ENCODE measurements around the gene SHH.

The SHH gene

DNA sequence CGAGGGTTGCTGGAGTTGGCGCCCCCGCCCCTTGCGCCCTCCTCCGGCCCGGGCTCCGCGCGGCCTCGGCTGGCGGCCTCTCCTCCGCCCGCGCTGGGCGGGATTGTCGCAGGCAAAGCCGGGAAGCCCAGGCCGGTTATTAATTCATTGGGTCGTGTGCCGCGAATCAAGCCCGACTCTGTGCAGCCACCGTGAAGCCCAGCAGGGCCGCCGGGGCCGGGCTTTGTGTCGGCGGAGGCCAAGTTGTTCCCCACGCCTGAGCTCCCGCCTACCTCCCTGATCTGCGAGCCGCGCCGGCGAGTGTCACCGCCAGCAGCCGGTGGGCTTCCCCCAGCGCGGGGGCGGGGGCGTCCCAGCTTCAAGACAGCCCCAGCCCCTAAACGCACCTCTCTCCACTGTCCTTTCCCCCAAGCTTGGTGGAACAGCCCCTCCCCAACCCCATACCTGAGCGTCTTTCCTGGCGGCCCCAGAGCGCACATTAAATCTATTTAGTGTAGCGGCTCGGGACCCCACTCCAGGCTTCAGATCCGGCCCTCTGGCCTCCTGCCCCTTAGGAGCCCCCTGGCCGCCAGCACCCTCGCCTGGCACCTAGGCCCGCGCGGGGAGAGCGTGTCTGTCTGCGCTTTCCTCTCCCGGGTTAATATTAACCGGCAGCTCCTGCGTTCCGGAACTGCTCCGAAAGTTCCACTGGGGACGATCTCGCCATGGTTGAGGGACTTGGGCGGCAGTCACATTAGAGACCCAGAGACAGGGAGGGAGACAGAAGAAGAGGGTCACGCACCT, 3.5 kb downstream of the SHH start:
- H3K27me3 ChIP-seq (ENCODE audit: control insufficient read depth, insufficient read depth, low read length), result peaks cover 88% of the 10 kb centered on the region

DNA sequence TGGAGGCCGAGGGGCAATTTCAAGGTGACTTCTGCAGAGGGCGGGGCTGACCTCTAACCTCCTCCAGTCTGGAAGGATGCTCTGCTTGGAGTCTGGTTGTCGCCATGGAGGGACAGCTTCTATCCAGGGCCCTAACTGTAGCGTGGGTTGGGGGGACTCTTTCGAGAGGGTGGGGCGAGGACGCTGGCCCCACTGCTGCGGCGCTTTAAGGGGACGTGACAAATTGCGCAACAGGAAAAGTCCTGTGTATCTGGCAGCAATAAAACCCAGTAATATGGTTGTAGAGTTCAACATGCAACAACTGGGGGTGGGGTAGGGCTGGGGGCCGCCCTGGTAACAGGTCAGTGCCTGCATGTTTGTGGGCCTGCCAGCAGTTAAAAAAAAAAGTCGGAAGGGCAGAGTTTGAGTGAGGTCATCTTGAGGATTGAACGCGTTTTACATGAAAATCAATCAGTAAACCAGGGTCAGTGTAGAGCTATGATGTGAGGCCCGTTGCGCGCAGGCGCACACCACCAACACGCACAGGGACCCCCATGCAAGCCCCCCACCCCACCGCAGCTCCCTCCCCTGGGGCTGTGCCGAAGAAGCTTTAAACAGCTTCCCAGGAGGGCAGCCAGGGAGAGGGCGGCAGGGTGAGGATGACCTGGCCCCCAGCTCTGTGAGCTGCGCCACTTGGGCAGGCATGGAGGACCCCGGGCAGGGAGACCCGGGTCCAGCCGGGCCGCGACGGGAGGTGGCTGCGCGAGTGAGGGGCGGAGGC, 4.3 kb downstream of the SHH start:
- Histone ChIP-seq H3K27me3 (ENCODE audit: control insufficient read depth, insufficient read depth, low read length) (peaks cover 88% of the 10 kb centered on the region), H3K4me1 (ENCODE audit: control insufficient read depth, insufficient read depth, low read length) (peaks cover 4% of the 10 kb centered on the region), H3K9ac (ENCODE audit: low read depth, low read length) (no peak overlapping the region), H3K9me3 (ENCODE audit: control insufficient read depth, insufficient read depth, low read length) (no peaks in the 10 kb centered on the region), H3K36me3 (ENCODE audit: control insufficient read depth, insufficient read depth, low read length) (no peaks in the 10 kb centered on the region), H3K4me3 (ENCODE audit: low read depth, low read length) (peak overlapping the region; percentile 37)

More for the DNA sequence above, 3.5 kb downstream of the SHH start:
- no peaks in the 10 kb centered on the region for H3K9me3 ChIP-seq (ENCODE audit: control insufficient read depth, insufficient read depth, low read length)
- H3K36me3 ChIP-seq (ENCODE audit: control insufficient read depth, insufficient read depth, low read length), result no peaks in the 10 kb centered on the region
- no peak overlapping the region for H3K9ac ChIP-seq (ENCODE audit: low read depth, low read length)
- peaks cover 4% of the 10 kb centered on the region for H3K4me1 ChIP-seq (ENCODE audit: control insufficient read depth, insufficient read depth, low read length)
- peak overlapping the region; percentile 37 for H3K4me3 ChIP-seq (ENCODE audit: low read depth, low read length)

DNA sequence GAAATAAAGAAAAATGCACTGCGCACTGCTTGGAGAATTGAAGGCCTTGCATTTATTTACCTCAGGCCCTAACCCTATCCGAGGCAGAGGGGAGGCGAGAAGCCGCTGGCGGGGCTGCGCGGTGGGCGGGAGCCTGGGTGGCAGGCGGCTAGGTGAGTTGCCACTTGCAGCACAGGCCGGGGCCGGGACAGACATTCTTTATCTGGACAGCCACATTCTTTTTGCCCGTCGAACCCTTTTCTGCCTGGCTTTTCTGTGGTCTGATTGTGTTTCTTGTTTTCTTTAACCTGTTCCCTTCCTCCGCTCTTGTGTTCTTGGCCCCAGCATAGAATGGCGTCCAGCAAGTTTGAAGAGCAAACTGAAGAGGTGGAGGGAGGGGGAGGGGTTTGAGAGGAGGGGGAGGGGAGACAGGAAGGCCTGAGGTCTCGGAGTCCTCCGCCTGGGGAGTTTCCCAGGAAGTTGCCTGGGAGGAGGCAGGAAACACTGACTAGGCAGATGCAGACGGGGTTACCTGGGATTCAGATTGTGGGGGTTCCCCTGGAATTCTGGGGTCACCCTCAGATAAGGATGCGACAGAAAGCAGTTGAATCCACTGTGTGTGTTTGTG, 5.1 kb downstream of the SHH start:
- H3K9ac ChIP-seq (ENCODE audit: low read depth, low read length), result no peak overlapping the region
- no peaks in the 10 kb centered on the region for H3K9me3 ChIP-seq (ENCODE audit: control insufficient read depth, insufficient read depth, low read length)
- peaks cover 4% of the 10 kb centered on the region for H3K4me1 ChIP-seq (ENCODE audit: control insufficient read depth, insufficient read depth, low read length)
- peak overlapping the region; percentile 37 for H3K4me3 ChIP-seq (ENCODE audit: low read depth, low read length)
- H3K27me3 ChIP-seq (ENCODE audit: control insufficient read depth, insufficient read depth, low read length), result peaks cover 85% of the 10 kb centered on the region
- H3K36me3 ChIP-seq (ENCODE audit: control insufficient read depth, insufficient read depth, low read length), result no peaks in the 10 kb centered on the region

DNA sequence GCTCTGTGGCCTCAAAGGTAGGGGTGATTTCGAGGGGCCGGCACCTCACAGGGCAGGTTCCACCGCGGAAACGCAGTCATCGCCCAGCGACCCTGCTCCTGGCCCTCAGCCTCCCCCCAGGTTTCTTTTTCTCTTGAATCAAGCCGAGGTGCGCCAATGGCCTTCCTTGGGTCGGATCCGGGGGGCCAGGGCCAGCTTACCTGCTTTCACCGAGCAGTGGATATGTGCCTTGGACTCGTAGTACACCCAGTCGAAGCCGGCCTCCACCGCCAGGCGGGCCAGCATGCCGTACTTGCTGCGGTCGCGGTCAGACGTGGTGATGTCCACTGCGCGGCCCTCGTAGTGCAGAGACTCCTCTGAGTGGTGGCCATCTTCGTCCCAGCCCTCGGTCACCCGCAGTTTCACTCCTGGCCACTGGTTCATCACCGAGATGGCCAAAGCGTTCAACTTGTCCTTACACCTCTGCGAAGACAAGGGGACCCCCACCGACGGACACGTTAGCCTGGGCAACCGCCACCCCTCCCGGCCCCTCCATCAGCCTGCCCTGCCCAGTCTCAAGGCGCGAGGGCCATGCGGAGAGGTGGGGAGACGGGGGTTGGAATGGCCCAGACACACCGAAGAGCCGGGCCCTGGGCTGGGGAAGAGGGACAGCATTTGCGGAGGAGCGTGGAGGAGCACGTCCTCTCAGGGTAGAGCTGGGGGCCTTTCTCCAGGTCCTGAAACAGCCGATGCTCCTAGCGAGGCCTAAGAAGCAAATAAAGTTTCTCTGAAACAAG, 6.0 kb downstream of the SHH start:
- Histone ChIP-seq H3K27me3 (ENCODE audit: control insufficient read depth, insufficient read depth, low read length) (peaks cover 85% of the 10 kb centered on the region), H3K36me3 (ENCODE audit: control insufficient read depth, insufficient read depth, low read length) (no peaks in the 10 kb centered on the region), H3K9ac (ENCODE audit: low read depth, low read length) (no peak overlapping the region), H3K4me1 (ENCODE audit: control insufficient read depth, insufficient read depth, low read length) (peaks cover 4% of the 10 kb centered on the region), H3K4me3 (ENCODE audit: low read depth, low read length) (peak overlapping the region; percentile 33), H3K9me3 (ENCODE audit: control insufficient read depth, insufficient read depth, low read length) (no peaks in the 10 kb centered on the region)

DNA sequence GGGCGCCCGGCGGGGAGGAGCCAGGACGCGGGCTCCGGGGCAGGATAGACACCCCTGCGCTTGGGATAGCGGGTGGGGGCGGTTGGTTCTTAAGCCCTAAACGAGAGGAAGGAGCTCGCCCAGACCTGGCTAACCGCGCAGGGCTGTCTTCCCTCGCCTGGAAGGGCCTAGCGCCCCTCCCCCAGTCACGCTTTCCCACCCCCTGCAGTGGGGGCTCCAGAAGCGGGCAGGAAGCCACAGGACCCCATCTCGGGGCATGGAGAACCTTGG, 6.5 kb downstream of the SHH start:
- H3K4me1 ChIP-seq (ENCODE audit: control insufficient read depth, insufficient read depth, low read length), result peaks cover 3% of the 10 kb centered on the region
- H3K36me3 ChIP-seq (ENCODE audit: control insufficient read depth, insufficient read depth, low read length), result no peaks in the 10 kb centered on the region
- H3K9me3 ChIP-seq (ENCODE audit: control insufficient read depth, insufficient read depth, low read length), result no peaks in the 10 kb centered on the region
- H3K9ac ChIP-seq (ENCODE audit: low read depth, low read length), result no peak overlapping the region
- H3K4me3 ChIP-seq (ENCODE audit: low read depth, low read length), result peak overlapping the region; percentile 33
- H3K27me3 ChIP-seq (ENCODE audit: control insufficient read depth, insufficient read depth, low read length), result peaks cover 85% of the 10 kb centered on the region

DNA sequence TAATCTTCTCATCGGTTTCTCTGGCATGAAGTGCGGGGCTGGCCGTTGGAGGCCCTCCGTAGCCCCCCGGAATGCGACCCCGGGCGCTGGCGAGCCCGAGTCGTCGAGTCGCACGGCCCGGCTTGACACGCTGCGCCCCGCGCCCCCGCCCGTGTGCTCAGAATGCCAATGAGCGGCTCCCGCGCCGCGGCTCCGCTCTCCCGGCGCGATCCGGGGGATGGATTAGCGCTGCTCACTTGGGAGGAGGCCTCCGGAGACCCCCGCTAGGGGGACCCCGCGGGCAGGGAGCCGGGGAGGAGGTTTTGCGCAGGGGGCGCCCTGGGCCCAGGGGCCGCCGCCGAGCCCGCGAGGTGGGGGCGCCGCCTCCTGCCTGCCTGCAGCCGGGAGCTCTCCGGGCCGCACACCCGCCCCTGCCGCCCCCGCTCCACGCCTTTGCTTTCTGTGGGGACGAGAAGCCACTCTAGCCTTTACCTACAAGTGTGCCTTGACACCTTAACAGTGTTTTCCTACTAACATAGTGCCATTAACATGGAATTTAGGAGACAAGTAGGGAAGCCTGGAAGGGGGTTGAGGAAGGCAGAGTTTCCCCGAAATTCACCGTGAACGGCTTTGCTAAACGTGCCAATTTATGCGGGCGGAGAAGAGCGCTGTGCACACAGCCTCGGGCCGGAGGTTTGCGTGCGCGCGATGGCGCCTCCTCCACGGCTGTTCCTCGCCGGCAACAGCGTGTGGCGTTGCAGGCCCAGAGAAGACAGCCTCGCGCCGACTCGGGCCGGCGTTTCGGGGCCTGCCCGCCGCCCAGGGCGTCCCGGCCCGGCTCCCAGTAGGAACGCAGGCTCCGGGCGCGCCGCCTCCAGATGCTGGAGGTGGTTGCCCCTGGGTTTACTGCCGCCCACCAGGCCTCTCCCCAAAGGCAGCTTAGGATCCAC, 7.1 kb downstream of the SHH start:
- H3K4me1 ChIP-seq (ENCODE audit: control insufficient read depth, insufficient read depth, low read length), result no peaks in the 10 kb centered on the region
- H3K9ac ChIP-seq (ENCODE audit: low read depth, low read length), result no peak overlapping the region
- H3K4me3 ChIP-seq (ENCODE audit: low read depth, low read length), result peak overlapping the region; percentile 33
- H3K9me3 ChIP-seq (ENCODE audit: control insufficient read depth, insufficient read depth, low read length), result no peaks in the 10 kb centered on the region
- H3K36me3 ChIP-seq (ENCODE audit: control insufficient read depth, insufficient read depth, low read length), result no peaks in the 10 kb centered on the region
- peaks cover 85% of the 10 kb centered on the region for H3K27me3 ChIP-seq (ENCODE audit: control insufficient read depth, insufficient read depth, low read length)

DNA sequence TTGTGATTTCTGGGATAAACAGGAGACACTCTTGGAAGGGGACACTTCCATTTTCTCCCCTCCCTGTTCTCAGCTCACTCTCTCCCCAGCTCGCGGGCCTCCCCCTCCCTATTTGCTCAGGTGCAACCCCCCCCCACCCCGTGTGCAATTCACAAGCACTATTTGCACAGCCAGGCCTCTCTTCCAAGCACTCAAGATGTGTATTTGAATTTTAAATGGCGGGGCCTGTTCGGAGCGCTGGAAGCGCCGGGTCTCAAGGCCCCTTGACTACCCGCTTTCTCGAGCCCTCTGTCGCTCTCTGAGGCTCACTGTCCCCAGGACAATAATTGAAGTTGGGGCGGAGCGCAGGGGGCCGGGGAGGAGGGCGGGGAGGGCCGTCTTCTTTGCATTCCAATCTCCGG, 7.8 kb downstream of the SHH start:
- Histone ChIP-seq H3K27me3 (ENCODE audit: control insufficient read depth, insufficient read depth, low read length) (peaks cover 86% of the 10 kb centered on the region), H3K4me1 (ENCODE audit: control insufficient read depth, insufficient read depth, low read length) (no peaks in the 10 kb centered on the region), H3K36me3 (ENCODE audit: control insufficient read depth, insufficient read depth, low read length) (no peaks in the 10 kb centered on the region), H3K9ac (ENCODE audit: low read depth, low read length) (no peak overlapping the region), H3K9me3 (ENCODE audit: control insufficient read depth, insufficient read depth, low read length) (no peaks in the 10 kb centered on the region), H3K4me3 (ENCODE audit: low read depth, low read length) (peak overlapping the region; percentile 18)

DNA sequence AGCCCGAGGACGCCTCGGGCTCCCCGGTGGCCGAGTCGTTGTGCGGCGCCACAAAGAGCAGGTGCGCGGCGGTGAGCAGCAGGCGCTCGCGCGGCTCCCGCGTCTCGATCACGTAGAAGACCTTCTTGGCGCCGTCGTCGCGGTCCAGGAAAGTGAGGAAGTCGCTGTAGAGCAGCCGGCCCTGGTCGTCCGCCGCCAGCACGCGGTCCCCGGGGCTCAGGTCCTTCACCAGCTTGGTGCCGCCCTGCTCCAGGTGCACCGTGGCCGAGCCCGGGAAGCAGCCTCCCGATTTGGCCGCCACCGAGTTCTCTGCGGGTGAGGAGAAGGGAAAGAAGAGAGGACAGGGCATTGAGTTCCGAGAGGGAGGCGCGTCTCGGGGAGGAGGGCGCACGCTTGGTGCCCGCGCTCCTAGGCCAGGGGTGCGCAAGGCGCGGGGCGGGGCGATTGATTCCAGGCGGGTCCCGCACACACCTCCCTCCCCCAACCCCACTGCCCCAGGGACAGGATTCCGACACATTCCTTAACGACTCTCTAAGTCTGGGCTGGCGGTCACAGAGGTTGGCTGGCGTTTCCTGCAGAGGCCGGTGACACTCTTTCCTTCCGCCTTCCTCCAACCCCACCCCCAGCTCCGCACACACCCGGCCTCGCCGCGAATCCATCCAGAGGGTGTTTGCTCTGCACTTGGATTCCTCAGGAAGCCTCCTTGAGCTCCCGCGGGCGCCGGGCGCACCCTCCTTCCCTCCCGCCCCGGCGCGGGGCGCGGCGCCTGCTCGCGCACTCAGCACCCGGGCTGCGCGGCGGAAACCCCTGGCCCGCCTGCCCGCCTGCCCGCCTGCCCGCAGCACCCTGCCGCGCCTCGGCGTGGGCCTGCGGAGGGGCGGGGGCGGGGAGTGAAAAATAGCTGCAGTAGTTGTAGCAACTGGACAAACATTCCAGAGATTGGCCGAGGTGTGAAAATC, 8.6 kb downstream of the SHH start:
- Histone ChIP-seq H3K36me3 (ENCODE audit: control insufficient read depth, insufficient read depth, low read length) (no peaks in the 10 kb centered on the region), H3K27me3 (ENCODE audit: control insufficient read depth, insufficient read depth, low read length) (peaks cover 86% of the 10 kb centered on the region), H3K4me1 (ENCODE audit: control insufficient read depth, insufficient read depth, low read length) (no peaks in the 10 kb centered on the region), H3K9ac (ENCODE audit: low read depth, low read length) (no peak overlapping the region), H3K9me3 (ENCODE audit: control insufficient read depth, insufficient read depth, low read length) (no peaks in the 10 kb centered on the region), H3K4me3 (ENCODE audit: low read depth, low read length) (peak overlapping the region; percentile 45)

DNA sequence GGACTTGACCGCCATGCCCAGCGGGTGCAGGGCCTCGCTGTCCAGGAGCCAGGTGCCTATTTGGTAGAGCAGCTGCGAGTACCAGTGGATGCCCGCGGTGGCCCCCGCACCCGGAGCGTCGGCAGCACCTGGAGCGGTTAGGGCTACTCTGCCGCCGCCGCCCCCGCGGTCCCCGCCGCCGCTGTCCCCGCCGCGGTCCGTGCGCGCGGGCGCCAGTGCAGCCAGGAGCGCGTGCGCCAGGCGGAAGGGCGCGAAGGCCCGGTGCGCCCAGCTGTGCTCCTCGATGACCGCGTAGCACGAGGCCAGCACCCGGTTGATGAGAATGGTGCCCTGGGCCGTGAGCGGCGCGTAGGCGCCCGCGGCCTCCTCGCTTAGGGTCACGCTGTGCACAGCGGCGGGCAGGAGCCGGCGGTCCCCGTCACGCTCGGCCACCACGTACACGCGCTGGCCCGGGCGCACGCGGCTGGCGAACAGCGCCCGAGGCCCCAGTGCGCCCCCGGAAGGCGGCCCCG, 9.3 kb downstream of the SHH start:
- Histone ChIP-seq H3K9me3 (ENCODE audit: control insufficient read depth, insufficient read depth, low read length) (no peaks in the 10 kb centered on the region), H3K4me3 (ENCODE audit: low read depth, low read length) (peak overlapping the region; percentile 45), H3K27me3 (ENCODE audit: control insufficient read depth, insufficient read depth, low read length) (peaks cover 88% of the 10 kb centered on the region), H3K9ac (ENCODE audit: low read depth, low read length) (no peak overlapping the region), H3K4me1 (ENCODE audit: control insufficient read depth, insufficient read depth, low read length) (no peaks in the 10 kb centered on the region), H3K36me3 (ENCODE audit: control insufficient read depth, insufficient read depth, low read length) (no peaks in the 10 kb centered on the region)

DNA sequence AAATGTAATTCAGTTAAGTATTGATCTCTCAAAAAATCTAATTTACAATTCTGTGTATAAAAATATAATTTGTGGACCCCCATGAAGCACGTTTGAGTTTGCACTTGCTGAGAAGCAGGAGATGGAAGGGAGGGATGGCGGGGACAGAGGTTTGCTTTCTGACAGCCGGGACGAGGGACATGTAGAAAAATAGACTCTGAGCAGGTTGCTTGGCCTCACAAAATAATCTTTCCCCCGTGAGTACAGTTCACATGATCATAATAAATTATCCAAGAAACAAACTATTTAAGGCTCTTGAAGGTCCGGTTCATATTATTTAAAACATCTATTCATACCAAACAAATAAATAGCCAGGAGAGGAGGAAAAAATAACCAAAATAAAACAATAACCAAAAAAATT, 10.0 kb downstream of the SHH start:
- H3K4me3 ChIP-seq (ENCODE audit: low read depth, low read length), result no peak overlapping the region
- H3K36me3 ChIP-seq (ENCODE audit: control insufficient read depth, insufficient read depth, low read length), result no peaks in the 10 kb centered on the region
- no peak overlapping the region for H3K9ac ChIP-seq (ENCODE audit: low read depth, low read length)
- no peaks in the 10 kb centered on the region for H3K9me3 ChIP-seq (ENCODE audit: control insufficient read depth, insufficient read depth, low read length)
- peaks cover 87% of the 10 kb centered on the region for H3K27me3 ChIP-seq (ENCODE audit: control insufficient read depth, insufficient read depth, low read length)
- no peaks in the 10 kb centered on the region for H3K4me1 ChIP-seq (ENCODE audit: control insufficient read depth, insufficient read depth, low read length)

All from iPS-15b (cell line).